ENCODE results near the gene RNF31. TPM values are rescaled to one million over a fixed set of nuclear protein-coding genes. Genes with fewer than 3 reads are reported as not detected.
A peak's percentile ranks its signal among the peaks of the same experiment; 100 is the strongest.

The RNF31 gene
- total RNA-seq, 1 experiment from 2014 or later, result 39.6 TPM

GRCh38 chr14:24132061-24132685 lies 15.1 kb upstream of the RNF31 start:
- Histone ChIP-seq H3K9me3 (no peaks in the 10 kb centered on the region), H3K4me3 (no peak overlapping the region), H3K36me3 (no peaks in the 10 kb centered on the region; the same call in 1 of the 2 replicates), H3K27me3 (no peaks in the 10 kb centered on the region)
- no peak for DNase-seq

GRCh38 chr14:24132976-24133375 lies 14.3 kb upstream of the RNF31 start:
- Histone ChIP-seq H3K27me3 (no peaks in the 10 kb centered on the region), H3K4me3 (no peak overlapping the region), H3K9me3 (no peaks in the 10 kb centered on the region), H3K36me3 (peaks cover 3% of the 10 kb centered on the region; the same call in 1 of the 2 replicates)
- DNase-seq, result no peak

GRCh38 chr14:24133735-24134134 lies 13.6 kb upstream of the RNF31 start:
- H3K36me3 ChIP-seq, result peaks cover 6% of the 10 kb centered on the region; the same call in 1 of the 2 replicates
- H3K9me3 ChIP-seq, result no peaks in the 10 kb centered on the region
- H3K4me3 ChIP-seq, result no peak overlapping the region
- H3K27me3 ChIP-seq, result no peaks in the 10 kb centered on the region
- DNase-seq, result no peak

- H3K36me3 ChIP-seq, result peaks cover 15% of the 10 kb centered on the region
- H3K9me3 ChIP-seq, result no peaks in the 10 kb centered on the region
- no peak for DNase-seq
- no peaks in the 10 kb centered on the region for H3K27me3 ChIP-seq
- H3K4me3 ChIP-seq, result peak overlapping the region; percentile 74
These were observed 11.8 kb upstream of the RNF31 start for GRCh38 chr14:24135584-24135833.

GRCh38 chr14:24135834-24136683 lies 11.2 kb upstream of the RNF31 start, which contains the start of gene PSME1:
Gene PSME1, plus strand, starts transcription at chr14:24136194. Its CDS starts 69 bp downstream, at chr14:24136263.
- Histone ChIP-seq H3K9me3 (no peaks in the 10 kb centered on the region), H3K4me3 (peak within 1 kb of the TSS; percentile 74), H3K27me3 (no peaks in the 10 kb centered on the region), H3K36me3 (peaks cover 15% of the 10 kb centered on the region)
- peak; percentile 78 for DNase-seq

GRCh38 chr14:24136684-24137528 lies 10.4 kb upstream of the RNF31 start:
- DNase-seq, result no peak
- H3K36me3 ChIP-seq, result peaks cover 15% of the 10 kb centered on the region
- H3K27me3 ChIP-seq, result no peaks in the 10 kb centered on the region

GRCh38 chr14:24137529-24138395 lies 9.5 kb upstream of the RNF31 start:
- no peak for DNase-seq
- Histone ChIP-seq H3K27me3 (no peaks in the 10 kb centered on the region), H3K36me3 (peaks cover 17% of the 10 kb centered on the region), H3K4me3 (no peak overlapping the region), H3K9me3 (no peaks in the 10 kb centered on the region)

More at GRCh38 chr14:24136684-24137528, 10.4 kb upstream of the RNF31 start:
- Histone ChIP-seq H3K9me3 (no peaks in the 10 kb centered on the region), H3K4me3 (peak overlapping the region; percentile 74)

- H3K36me3 ChIP-seq, result peaks cover 18% of the 10 kb centered on the region
- no peaks in the 10 kb centered on the region for H3K27me3 ChIP-seq
- DNase-seq, result no peak
- H3K4me3 ChIP-seq, result no peak overlapping the region
- no peaks in the 10 kb centered on the region for H3K9me3 ChIP-seq
These were observed 8.7 kb upstream of the RNF31 start for GRCh38 chr14:24138396-24139271.

- no peaks in the 10 kb centered on the region for H3K27me3 ChIP-seq
- no peaks in the 10 kb centered on the region for H3K9me3 ChIP-seq
- no peak overlapping the region; the same call in 1 of the 2 replicates for H3K4me3 ChIP-seq
- peaks cover 22% of the 10 kb centered on the region for H3K36me3 ChIP-seq
- DNase-seq, result no peak
These were observed 7.9 kb upstream of the RNF31 start for GRCh38 chr14:24139272-24139934.

GRCh38 chr14:24141097-24141880 lies 6.0 kb upstream of the RNF31 start, which contains the start of gene EMC9:
Gene EMC9, minus strand, starts transcription at chr14:24141591. Its CDS starts 287 bp downstream, at chr14:24141304.
- Histone ChIP-seq H3K4me3 (peak within 1 kb of the TSS; percentile 78), H3K27me3 (no peaks in the 10 kb centered on the region), H3K36me3 (peaks cover 31% of the 10 kb centered on the region), H3K9me3 (no peaks in the 10 kb centered on the region)
- peak; percentile 98 for DNase-seq

- H3K4me3 ChIP-seq, result no peak overlapping the region
- no peaks in the 10 kb centered on the region for H3K27me3 ChIP-seq
- H3K9me3 ChIP-seq, result no peaks in the 10 kb centered on the region
- DNase-seq, result no peak
- peaks cover 29% of the 10 kb centered on the region for H3K36me3 ChIP-seq
These were observed 3.8 kb upstream of the RNF31 start for GRCh38 chr14:24143511-24143910.

GRCh38 chr14:24144451-24144850 lies 2.8 kb upstream of the RNF31 start:
- H3K4me3 ChIP-seq, result no peak overlapping the region
- peaks cover 27% of the 10 kb centered on the region for H3K36me3 ChIP-seq
- no peaks in the 10 kb centered on the region for H3K27me3 ChIP-seq
- no peak for DNase-seq
- no peaks in the 10 kb centered on the region for H3K9me3 ChIP-seq

GRCh38 chr14:24145219-24145618 lies 2.1 kb upstream of the RNF31 start:
- no peaks in the 10 kb centered on the region for H3K27me3 ChIP-seq
- H3K36me3 ChIP-seq, result peaks cover 29% of the 10 kb centered on the region
- no peak for DNase-seq
- H3K4me3 ChIP-seq, result no peak overlapping the region; the same call in 1 of the 2 replicates
- H3K9me3 ChIP-seq, result no peaks in the 10 kb centered on the region

Measured in MG63 (cell line).